ENCODE data around the gene AAK1. TPM values are rescaled to one million over a fixed set of nuclear protein-coding genes. Genes with fewer than 3 reads are reported as not detected.
A peak's percentile ranks its signal among the peaks of the same experiment; 100 is the strongest.

The AAK1 gene
- total and polyA plus RNA-seq, 10 of the 15 experiments (the other 5 are each of a cell fraction or from before 2014, with no cell fraction given) = 2.9 to 41.4 (median 17.5) TPM

DNA sequence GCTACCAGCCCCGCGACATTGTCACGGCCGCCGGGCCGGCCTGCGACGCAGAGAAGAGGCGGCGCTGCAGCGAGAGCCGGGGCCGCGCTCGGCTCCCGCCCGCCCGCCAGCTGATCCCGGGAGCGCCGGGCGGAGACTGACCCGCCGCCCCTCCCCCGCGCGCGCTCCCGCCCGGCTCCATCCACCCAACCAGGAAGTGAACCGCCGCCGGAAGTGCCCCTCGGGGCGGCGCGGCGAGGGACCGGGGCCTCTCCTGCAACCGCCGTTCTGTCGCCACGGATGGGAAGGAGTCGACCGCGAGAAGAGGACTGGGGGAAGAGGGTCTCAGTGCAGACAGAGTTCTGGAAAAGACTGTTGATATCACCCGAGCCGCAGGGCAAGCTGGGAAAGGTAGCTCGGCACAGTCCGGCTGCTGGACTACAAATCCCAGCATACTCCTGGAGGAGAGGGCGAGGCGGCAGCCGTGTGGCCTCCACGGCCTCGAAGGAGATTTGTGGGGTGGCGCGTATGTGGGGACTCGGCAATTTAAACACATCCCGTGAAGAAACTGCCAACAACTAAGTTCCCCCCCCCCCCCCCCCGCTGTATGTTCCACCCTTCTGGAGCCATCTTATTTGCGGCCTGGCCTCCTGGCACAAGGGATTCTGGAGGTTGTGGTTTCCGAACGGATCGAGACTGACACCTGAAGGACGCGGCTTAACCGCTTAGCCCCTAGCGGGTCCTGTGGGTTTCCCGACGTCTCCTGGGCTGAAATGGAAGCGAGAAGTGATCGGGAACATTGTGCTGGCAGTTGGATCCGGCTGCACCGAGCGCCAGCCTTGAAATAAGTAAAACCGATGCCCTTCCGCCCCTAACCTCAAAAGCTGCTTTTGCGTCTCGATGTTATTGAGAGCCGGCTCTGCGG, at the start of gene AAK1 (continued):
- TF ChIP-seq, protein P1, sequence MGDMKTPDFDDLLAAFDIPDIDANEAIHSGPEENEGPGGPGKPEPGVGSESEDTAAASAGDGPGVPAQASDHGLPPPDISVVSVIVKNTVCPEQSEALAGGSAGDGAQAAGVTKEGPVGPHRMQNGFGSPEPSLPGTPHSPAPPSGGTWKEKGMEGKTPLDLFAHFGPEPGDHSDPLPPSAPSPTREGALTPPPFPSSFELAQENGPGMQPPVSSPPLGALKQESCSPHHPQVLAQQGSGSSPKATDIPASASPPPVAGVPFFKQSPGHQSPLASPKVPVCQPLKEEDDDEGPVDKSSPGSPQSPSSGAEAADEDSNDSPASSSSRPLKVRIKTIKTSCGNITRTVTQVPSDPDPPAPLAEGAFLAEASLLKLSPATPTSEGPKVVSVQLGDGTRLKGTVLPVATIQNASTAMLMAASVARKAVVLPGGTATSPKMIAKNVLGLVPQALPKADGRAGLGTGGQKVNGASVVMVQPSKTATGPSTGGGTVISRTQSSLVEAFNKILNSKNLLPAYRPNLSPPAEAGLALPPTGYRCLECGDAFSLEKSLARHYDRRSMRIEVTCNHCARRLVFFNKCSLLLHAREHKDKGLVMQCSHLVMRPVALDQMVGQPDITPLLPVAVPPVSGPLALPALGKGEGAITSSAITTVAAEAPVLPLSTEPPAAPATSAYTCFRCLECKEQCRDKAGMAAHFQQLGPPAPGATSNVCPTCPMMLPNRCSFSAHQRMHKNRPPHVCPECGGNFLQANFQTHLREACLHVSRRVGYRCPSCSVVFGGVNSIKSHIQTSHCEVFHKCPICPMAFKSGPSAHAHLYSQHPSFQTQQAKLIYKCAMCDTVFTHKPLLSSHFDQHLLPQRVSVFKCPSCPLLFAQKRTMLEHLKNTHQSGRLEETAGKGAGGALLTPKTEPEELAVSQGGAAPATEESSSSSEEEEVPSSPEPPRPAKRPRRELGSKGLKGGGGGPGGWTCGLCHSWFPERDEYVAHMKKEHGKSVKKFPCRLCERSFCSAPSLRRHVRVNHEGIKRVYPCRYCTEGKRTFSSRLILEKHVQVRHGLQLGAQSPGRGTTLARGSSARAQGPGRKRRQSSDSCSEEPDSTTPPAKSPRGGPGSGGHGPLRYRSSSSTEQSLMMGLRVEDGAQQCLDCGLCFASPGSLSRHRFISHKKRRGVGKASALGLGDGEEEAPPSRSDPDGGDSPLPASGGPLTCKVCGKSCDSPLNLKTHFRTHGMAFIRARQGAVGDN (IDR thresholded peaks at IDR 0.05) = peak; percentile 56; the same call in 1 of the 2 replicates
- TF ChIP-seq JUND (IDR thresholded peaks at IDR 0.05; ENCODE audit: low read depth, low read length) (no peak), ZBED1 (IDR thresholded peaks at IDR 0.05; ENCODE audit: borderline replicate concordance) (no peak), NR2F1 (conservative IDR thresholded peaks at IDR 0.05) (peak; percentile 67), BCL11A (IDR thresholded peaks at IDR 0.05; ENCODE audit: low read depth, low read length) (no peak), CHD1 (IDR thresholded peaks at IDR 0.05; ENCODE audit: low read depth, low read length) (no peak), ESRRA (IDR thresholded peaks at IDR 0.05; ENCODE audit: low read length) (no peak), CHD4 (IDR thresholded peaks at IDR 0.05) (no peak), HDGF (IDR thresholded peaks at IDR 0.05) (peak; percentile 25; the same call in 1 of the 2 replicates), ATF7 (IDR thresholded peaks at IDR 0.05; ENCODE audit: low read depth) (no peak), EZH2 (IDR thresholded peaks at IDR 0.05; ENCODE audit: borderline replicate concordance, control insufficient read depth, low read depth, low read length) (no peak), ZNF622 (IDR thresholded peaks at IDR 0.05) (no peak), TCF3 (IDR thresholded peaks at IDR 0.05; ENCODE audit: borderline replicate concordance, insufficient read depth, low read depth, low read length) (no peak), TCF12 (IDR thresholded peaks at IDR 0.05; ENCODE audit: low read depth, low read length) (no peak), PAX8 (IDR thresholded peaks at IDR 0.05) (no peak), CHD2 (IDR thresholded peaks at IDR 0.05; ENCODE audit: borderline replicate concordance, low read depth, low read length) (peak; percentile 26; the same call in 1 of the 2 replicates), HDAC6 (IDR thresholded peaks at IDR 0.05; ENCODE audit: unreplicated experiment) (no peak), CREB1 (IDR thresholded peaks at IDR 0.05; ENCODE audit: low read depth) (0 out of 2 replicates have a peak, but pooled peaks have one; percentile 3), NR2C1 (IDR thresholded peaks at IDR 0.05) (peak; percentile 89), FOXK2 (IDR thresholded peaks at IDR 0.05) (no peak), NFXL1 (IDR thresholded peaks at IDR 0.05; ENCODE audit: borderline replicate concordance) (no peak), CREM (IDR thresholded peaks at IDR 0.05; ENCODE audit: low read depth) (no peak), LARP7 (IDR thresholded peaks at IDR 0.05) (peak; percentile 70), IRF4 (IDR thresholded peaks at IDR 0.05; ENCODE audit: low read depth, low read length) (0 out of 2 replicates have a peak, but pooled peaks have one; percentile 21)
- TF ChIP-seq, protein P2, sequence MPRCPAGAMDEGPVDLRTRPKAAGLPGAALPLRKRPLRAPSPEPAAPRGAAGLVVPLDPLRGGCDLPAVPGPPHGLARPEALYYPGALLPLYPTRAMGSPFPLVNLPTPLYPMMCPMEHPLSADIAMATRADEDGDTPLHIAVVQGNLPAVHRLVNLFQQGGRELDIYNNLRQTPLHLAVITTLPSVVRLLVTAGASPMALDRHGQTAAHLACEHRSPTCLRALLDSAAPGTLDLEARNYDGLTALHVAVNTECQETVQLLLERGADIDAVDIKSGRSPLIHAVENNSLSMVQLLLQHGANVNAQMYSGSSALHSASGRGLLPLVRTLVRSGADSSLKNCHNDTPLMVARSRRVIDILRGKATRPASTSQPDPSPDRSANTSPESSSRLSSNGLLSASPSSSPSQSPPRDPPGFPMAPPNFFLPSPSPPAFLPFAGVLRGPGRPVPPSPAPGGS (IDR thresholded peaks at IDR 0.05; ENCODE audit: borderline replicate concordance, insufficient read depth, low read depth, low read length, poor library complexity, severe bottlenecking) = peak; percentile 59
- TF ChIP-seq, protein P3, sequence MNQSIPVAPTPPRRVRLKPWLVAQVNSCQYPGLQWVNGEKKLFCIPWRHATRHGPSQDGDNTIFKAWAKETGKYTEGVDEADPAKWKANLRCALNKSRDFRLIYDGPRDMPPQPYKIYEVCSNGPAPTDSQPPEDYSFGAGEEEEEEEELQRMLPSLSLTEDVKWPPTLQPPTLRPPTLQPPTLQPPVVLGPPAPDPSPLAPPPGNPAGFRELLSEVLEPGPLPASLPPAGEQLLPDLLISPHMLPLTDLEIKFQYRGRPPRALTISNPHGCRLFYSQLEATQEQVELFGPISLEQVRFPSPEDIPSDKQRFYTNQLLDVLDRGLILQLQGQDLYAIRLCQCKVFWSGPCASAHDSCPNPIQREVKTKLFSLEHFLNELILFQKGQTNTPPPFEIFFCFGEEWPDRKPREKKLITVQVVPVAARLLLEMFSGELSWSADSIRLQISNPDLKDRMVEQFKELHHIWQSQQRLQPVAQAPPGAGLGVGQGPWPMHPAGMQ (IDR thresholded peaks at IDR 0.05; ENCODE audit: borderline replicate concordance) = no peak

All from GM12878 (cell line).